Activated CD4-positive, alpha-beta T cell treated with anti-CD3 and anti-CD28 coated beads, Interleukin-2, amount 10 ng/mL, durations not matched to agents 7 days and 5 days (primary cell): Measurements from ENCODE around the gene KRTAP5-3. TPM values are rescaled to one million over a fixed set of nuclear protein-coding genes. Genes with fewer than 3 reads are reported as not detected.

Experiments
- CTCF ChIA-PET: fragments of 350-600 bp; sonication (Branson Sonifier 250); formaldehyde crosslinking; loops from one replicate; lab custom pipeline; 2021; ENCODE audit warnings: antibody characterized with exemption; lab: Charles Lee
- POLR2A ChIA-PET: fragments of 350-600 bp; sonication (Branson Sonifier 250); formaldehyde crosslinking; loops from one replicate; lab custom pipeline; 2021; ENCODE audit warnings: antibody characterized with exemption; lab: Charles Lee
- DNase-seq: peaks from one replicate; pipeline ENCODE4 v3.0.0-alpha.2; 2020
- H3K27ac Mint-ChIP-seq: one replicate; pipeline ENCODE4 v1.8.0; 2021; ENCODE audit warnings: mild to moderate bottlenecking, moderate library complexity, mixed read lengths
- H3K27me3 Mint-ChIP-seq: one replicate; pipeline ENCODE4 v1.8.0; 2021; ENCODE audit warnings: mixed read lengths
- H3K36me3 Mint-ChIP-seq: one replicate; pipeline ENCODE4 v1.8.0; 2021; ENCODE audit warnings: low read depth, mixed read lengths
- H3K4me1 Mint-ChIP-seq: one replicate; pipeline ENCODE4 v1.8.0; 2021; ENCODE audit warnings: mixed read lengths
- H3K4me3 Mint-ChIP-seq: one replicate; pipeline ENCODE4 v1.8.0; 2021; ENCODE audit warnings: mild to moderate bottlenecking, moderate library complexity, mixed read lengths
- H3K9me3 Mint-ChIP-seq: one replicate; pipeline ENCODE4 v1.8.0; 2021; ENCODE audit warnings: mixed read lengths
- total RNA-seq, 2 experiments: library from RNA; stranded (reverse); gene quantifications; one replicate each; pipeline ENCODE4 v1.2.3, GENCODE V29; 2021

The KRTAP5-3 gene
- total RNA-seq, 2 experiments from 2014 or later, result not detected

DNA sequence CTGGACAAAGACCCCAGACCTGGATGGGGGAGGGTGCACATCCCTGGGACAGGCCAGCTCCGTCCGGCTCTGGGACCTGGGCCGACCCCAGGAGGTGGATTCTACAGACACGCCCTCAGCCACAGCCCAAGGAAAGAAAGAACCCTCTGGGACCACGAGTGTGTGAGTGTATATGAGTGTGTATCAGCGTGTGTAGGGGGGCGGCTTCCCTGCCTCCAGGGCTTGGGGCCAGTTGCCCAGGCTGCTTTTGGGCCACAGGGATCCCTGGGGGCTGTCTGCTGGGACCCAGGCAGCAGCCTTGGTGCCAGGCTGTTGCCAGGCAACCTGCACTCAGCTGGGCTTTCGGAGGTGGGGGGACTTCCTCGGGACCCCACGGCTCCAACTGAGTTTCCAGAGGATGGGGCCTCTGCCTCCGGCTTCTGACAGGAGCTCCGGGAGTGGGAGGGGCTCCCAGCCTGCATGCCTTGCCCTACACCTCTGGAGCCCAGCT lies 45.1 kb downstream of the KRTAP5-3 start:
- ChIA-PET CTCF (no interaction called here), POLR2A (no interaction called here)
- Mint-ChIP-seq H3K27me3 (no peaks in the 10 kb centered on the region), H3K36me3 (no peaks in the 10 kb centered on the region), H3K9me3 (no peaks in the 10 kb centered on the region), H3K4me3 (no peak overlapping the region), H3K27ac (no peak overlapping the region), H3K4me1 (no peaks in the 10 kb centered on the region)
- no peak for DNase-seq

DNA sequence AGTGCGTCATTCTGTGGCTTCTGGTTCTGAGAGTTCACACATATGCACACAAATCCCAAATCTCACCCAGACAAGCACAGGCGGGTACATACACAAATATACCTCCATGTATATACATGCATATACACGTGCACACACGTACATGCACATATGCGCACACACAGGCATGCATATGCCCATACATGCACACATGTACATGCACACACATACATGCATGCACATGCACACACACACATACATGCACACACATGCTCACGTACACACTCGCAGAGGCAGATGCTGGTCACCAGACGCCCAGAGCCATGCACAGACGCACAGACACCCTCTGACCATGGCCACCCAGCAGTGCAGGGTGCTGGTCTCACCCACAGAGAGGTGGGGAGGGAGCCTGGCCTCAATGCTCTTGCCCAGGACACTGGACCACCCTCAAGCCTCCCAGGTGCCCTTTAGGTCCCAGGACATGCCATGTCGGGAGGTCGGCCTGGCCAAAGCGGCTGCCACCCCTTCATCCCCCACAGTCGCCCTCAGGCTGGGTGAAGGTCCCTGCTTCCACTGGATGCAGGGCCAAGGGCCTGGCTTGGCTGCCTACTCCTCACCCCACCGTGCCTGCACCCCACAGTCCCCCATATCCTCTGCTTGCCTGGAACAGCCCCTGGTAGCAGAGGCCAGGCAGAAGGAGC lies 45.7 kb downstream of the KRTAP5-3 start:
- Mint-ChIP-seq H3K9me3 (no peaks in the 10 kb centered on the region), H3K27me3 (no peaks in the 10 kb centered on the region), H3K36me3 (no peaks in the 10 kb centered on the region), H3K4me3 (no peak overlapping the region), H3K4me1 (no peaks in the 10 kb centered on the region), H3K27ac (no peak overlapping the region)
- no peak for DNase-seq
- CTCF ChIA-PET, result no interaction called here
- POLR2A ChIA-PET, result no interaction called here

DNA sequence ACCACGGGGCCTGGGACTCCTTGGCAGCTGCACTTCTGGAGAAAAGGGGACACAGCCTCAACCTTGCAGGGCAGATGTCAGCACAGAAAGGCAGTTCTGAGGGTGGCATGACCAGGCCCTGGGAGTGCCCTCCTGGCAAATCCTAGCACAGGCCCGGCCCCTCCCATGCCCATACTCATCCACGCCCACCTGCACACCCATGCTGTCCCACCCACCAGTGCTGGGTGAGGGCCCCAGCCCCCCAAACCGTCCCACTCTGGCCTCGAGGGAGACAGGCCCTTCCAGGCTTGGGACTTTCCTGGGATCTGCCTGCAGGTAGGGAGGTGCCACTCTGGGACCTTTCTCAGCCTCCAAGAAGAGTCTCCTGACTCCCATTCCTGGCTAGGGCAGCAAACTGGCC lies 46.3 kb downstream of the KRTAP5-3 start:
- CTCF ChIA-PET, result no interaction called here

DNA sequence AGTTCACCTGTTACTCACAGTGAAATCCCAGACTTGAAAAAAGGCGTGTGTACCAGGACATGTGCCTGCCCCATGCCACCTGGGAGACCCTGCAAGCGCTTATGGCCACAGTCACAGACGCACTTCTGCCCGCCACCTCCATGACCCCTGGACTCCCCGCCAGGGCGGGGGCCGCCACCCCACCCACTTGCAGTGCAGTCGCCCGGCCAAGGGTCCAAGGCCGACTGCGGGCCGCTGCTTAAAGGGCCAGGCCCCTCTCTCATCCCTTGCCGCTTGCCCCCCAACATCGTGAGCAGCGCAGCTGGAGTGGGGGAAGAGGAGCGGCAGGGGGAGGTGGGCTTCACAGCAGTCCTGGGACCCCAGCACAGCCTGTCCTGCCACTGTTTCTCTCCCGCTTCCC lies 47.0 kb downstream of the KRTAP5-3 start:
- no peak overlapping the region for H3K27ac Mint-ChIP-seq
- H3K4me3 Mint-ChIP-seq, result no peak overlapping the region
- POLR2A ChIA-PET, result no interaction called here
- no peaks in the 10 kb centered on the region for H3K27me3 Mint-ChIP-seq
- H3K9me3 Mint-ChIP-seq, result no peaks in the 10 kb centered on the region
- no peaks in the 10 kb centered on the region for H3K36me3 Mint-ChIP-seq
- CTCF ChIA-PET, result interaction anchor here (1.0 kb wide), 1 partner anchor 12 kb away, joined by 3 read pairs; no protein-coding TSS in a partner anchor
- DNase-seq, result no peak
- no peaks in the 10 kb centered on the region for H3K4me1 Mint-ChIP-seq

More for the DNA sequence above, 46.3 kb downstream of the KRTAP5-3 start:
- Mint-ChIP-seq H3K9me3 (no peaks in the 10 kb centered on the region), H3K36me3 (no peaks in the 10 kb centered on the region), H3K27me3 (no peaks in the 10 kb centered on the region), H3K4me3 (no peak overlapping the region), H3K27ac (no peak overlapping the region), H3K4me1 (no peaks in the 10 kb centered on the region)
- DNase-seq, result no peak
- POLR2A ChIA-PET, result no interaction called here

- no peak overlapping the region for H3K27ac Mint-ChIP-seq
- H3K9me3 Mint-ChIP-seq, result no peaks in the 10 kb centered on the region
- H3K4me1 Mint-ChIP-seq, result no peaks in the 10 kb centered on the region
- DNase-seq, result no peak
- POLR2A ChIA-PET, result no interaction called here
- H3K27me3 Mint-ChIP-seq, result no peaks in the 10 kb centered on the region
- no peak overlapping the region for H3K4me3 Mint-ChIP-seq
- H3K36me3 Mint-ChIP-seq, result no peaks in the 10 kb centered on the region
- CTCF ChIA-PET, result interaction anchor here (1.0 to 1.8 kb wide), 2 partner anchors 11 to 14 kb away, joined by 3 to 4 read pairs; no protein-coding TSS in a partner anchor
Observed at GRCh38 chr11:1560649-1561251, 47.5 kb downstream of the KRTAP5-3 start.

DNA sequence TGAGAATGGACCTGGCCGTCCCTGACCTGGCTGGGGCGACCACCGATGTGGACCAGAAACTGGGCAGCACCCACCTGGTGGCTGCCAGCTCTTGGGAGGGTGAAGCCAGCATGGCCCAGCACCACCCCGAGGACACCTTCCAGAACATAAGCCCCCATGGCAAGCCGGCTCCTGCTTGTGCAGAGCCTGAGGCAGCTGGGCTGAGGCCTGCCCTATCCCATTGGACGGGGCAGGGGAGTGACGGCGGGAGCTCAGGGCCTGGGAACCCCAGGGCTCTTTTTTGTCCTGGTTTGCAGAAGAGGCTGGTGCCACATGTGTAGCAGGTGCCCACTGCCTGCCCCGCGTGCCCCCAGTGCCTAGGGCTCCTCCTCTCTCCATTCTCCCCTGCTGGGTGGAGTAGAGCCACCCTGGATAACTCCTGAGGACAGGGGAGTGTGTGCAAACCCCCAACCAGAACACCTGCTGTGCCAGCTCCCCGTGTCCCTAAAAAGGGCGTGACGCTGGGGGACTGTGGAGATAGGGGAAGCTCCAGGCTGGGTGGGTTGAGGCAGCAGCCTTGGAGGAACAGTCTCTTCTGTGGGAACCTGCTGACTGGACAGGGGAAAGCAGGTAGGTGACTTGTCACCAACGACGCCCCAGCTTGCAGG lies 48.1 kb downstream of the KRTAP5-3 start:
- POLR2A ChIA-PET, result no interaction called here
- no peak for DNase-seq
- Mint-ChIP-seq H3K9me3 (no peaks in the 10 kb centered on the region), H3K36me3 (no peaks in the 10 kb centered on the region), H3K27ac (no peak overlapping the region), H3K27me3 (no peaks in the 10 kb centered on the region), H3K4me3 (no peak overlapping the region), H3K4me1 (no peaks in the 10 kb centered on the region)
- CTCF ChIA-PET, result interaction anchor here (1.0 to 1.8 kb wide), 3 partner anchors 10 to 15 kb away, joined by 3 to 4 read pairs (median 4); no protein-coding TSS in a partner anchor

- POLR2A ChIA-PET, result no interaction called here
- no peak for DNase-seq
- no peak overlapping the region for H3K27ac Mint-ChIP-seq
- no peak overlapping the region for H3K4me3 Mint-ChIP-seq
- H3K4me1 Mint-ChIP-seq, result no peaks in the 10 kb centered on the region
- CTCF ChIA-PET, result interaction anchor here (1.2 to 1.8 kb wide), 3 partner anchors 13 to 16 kb away, joined by 4 to 5 read pairs (median 4); no protein-coding TSS in a partner anchor
- H3K27me3 Mint-ChIP-seq, result no peaks in the 10 kb centered on the region
- no peaks in the 10 kb centered on the region for H3K9me3 Mint-ChIP-seq
- H3K36me3 Mint-ChIP-seq, result no peaks in the 10 kb centered on the region
Observed at GRCh38 chr11:1559111-1559951, 48.9 kb downstream of the KRTAP5-3 start.

- Mint-ChIP-seq H3K9me3 (no peaks in the 10 kb centered on the region), H3K36me3 (no peaks in the 10 kb centered on the region), H3K27ac (no peak overlapping the region), H3K27me3 (no peaks in the 10 kb centered on the region), H3K4me1 (no peaks in the 10 kb centered on the region), H3K4me3 (no peak overlapping the region)
- ChIA-PET CTCF (interaction anchor here (1.4 to 2.0 kb wide), 2 partner anchors 8 to 16 kb away, joined by 5 read pairs; no protein-coding TSS in a partner anchor), POLR2A (no interaction called here)
- no peak for DNase-seq
Observed at GRCh38 chr11:1558775-1559110, 49.5 kb downstream of the KRTAP5-3 start.

DNA sequence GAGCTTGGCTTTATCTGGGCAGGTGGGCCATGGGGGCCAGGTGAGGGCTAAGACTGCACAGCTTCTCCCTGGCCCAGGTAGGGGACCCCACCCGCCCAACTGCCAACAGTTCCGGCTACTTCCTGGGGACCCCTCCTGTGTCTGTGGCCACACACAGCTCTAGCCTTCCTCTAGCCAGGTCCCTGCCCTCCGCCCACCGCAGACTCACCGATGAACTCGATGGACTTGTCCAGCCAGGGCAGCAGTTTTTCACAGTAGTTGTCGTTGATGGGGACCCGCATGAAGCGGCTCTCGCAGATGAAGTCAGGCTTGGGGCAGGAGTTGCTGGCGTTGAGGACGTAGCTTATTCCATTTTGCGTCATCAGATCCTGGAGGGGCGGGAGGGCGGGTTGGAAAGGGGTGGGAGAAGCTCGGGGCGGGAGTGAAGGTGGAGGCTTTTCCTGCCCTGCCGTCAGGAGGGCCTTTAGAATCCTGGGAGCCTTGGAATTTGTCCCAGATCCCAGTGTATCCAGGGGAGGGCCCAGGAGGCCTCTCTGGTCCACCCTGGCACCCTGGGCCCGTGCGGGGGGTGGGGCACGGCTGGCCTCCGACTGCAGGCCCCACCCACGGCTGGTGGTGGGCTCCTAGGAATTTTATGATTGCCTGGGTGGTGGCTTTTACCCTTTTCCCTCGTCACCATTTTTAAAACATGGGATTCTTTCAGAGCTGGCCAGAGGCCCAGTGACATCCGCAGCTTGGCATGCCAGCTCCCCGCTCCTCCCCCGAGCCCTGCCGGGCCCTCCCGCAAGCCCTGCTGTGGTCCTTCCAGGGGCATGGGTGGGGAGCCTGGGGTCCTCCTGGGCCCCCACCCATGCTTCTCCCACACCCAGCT lies 50.1 kb downstream of the KRTAP5-3 start:
- CTCF ChIA-PET, result interaction anchor here (1.3 to 2.0 kb wide), 3 partner anchors 9 to 30 kb away, joined by 3 to 5 read pairs (median 5); no protein-coding TSS in a partner anchor
- POLR2A ChIA-PET, result no interaction called here
- DNase-seq, result no peak
- Mint-ChIP-seq H3K36me3 (no peaks in the 10 kb centered on the region), H3K27me3 (no peaks in the 10 kb centered on the region), H3K9me3 (no peaks in the 10 kb centered on the region), H3K4me1 (no peaks in the 10 kb centered on the region), H3K4me3 (no peak overlapping the region), H3K27ac (no peak overlapping the region)
